GM12873 (cell line): ENCODE results near the gene SMARCAL1.

ENCODE experiments used
- CTCF ChIP-seq: IDR thresholded peaks from 2 replicates; pipeline ENCODE4 v1.5.1; 2012; ENCODE audit warnings: low read depth, mild to moderate bottlenecking, moderate library complexity, low read length, control low read depth; ENCODE audit not compliant: insufficient read depth; ENCODE audit errors: missing control alignments

Gene SMARCAL1

GRCh38 chr2:216490061-216490460 is 77.8 kb downstream of the SMARCAL1 start:
- no peak for TF ChIP-seq CTCF

GRCh38 chr2:216491793-216492596 is 79.7 kb downstream of the SMARCAL1 start:
- TF ChIP-seq CTCF, result no peak

- TF ChIP-seq CTCF, result no peak
Observed at GRCh38 chr2:216492597-216493333, 80.5 kb downstream of the SMARCAL1 start.

GRCh38 chr2:216493334-216493685 is 81.0 kb downstream of the SMARCAL1 start:
- no peak for TF ChIP-seq CTCF

GRCh38 chr2:216495656-216496055 is 83.4 kb downstream of the SMARCAL1 start:
- TF ChIP-seq CTCF, result no peak

- no peak for TF ChIP-seq CTCF
Observed at GRCh38 chr2:216497382-216498069, 85.2 kb downstream of the SMARCAL1 start.

GRCh38 chr2:216498070-216498378 is 85.7 kb downstream of the SMARCAL1 start:
- no peak for TF ChIP-seq CTCF
